SK-N-SH treated with all-trans-retinoic acid at 6 μM for 48 hours (cell line): ENCODE data around the gene BHMT2.

Experiments
- ATAC-seq: fragments of 200-7000 bp; cut with Tn5 transposase; 3 replicates; pipeline ENCODE4 v1.9.1; 2020; ENCODE audit warnings: mild to moderate bottlenecking, moderate library complexity
- ARNTL ChIP-seq: fragments of 450-650 bp; formaldehyde crosslinking; IDR thresholded peaks from 2 replicates; pipeline ENCODE4 v1.5.0; 2020; ENCODE audit warnings: low read depth, mild to moderate bottlenecking, moderate library complexity, borderline replicate concordance
- BACH2 ChIP-seq: fragments of 250-450 bp; sonication (Bioruptor Pico); IDR thresholded peaks from 2 replicates; pipeline ENCODE4 v1.9.0; 2021; ENCODE audit warnings: mild to moderate bottlenecking, borderline replicate concordance
- CSDC2 ChIP-seq: fragments of 250-450 bp; sonication (Bioruptor Pico); IDR thresholded peaks from 2 replicates; pipeline ENCODE4 v1.5.0; 2020; ENCODE audit warnings: mild to moderate bottlenecking, moderate library complexity
- ESRRG ChIP-seq: fragments of 250-450 bp; sonication (Bioruptor Pico); IDR thresholded peaks from 2 replicates; pipeline ENCODE4 v1.6.1; 2021; ENCODE audit warnings: mild to moderate bottlenecking
- GLIS3 ChIP-seq: fragments of 250-450 bp; sonication (Bioruptor Pico); IDR thresholded peaks from 2 replicates; pipeline ENCODE4 v1.5.0; 2020; ENCODE audit warnings: mild to moderate bottlenecking, moderate library complexity
- ISL1 ChIP-seq: fragments of 250-450 bp; sonication (Bioruptor Pico); IDR thresholded peaks from 2 replicates; pipeline ENCODE4 v2.1.2; 2022; ENCODE audit warnings: mild to moderate bottlenecking, moderate library complexity
- OSR1 ChIP-seq: fragments of 250-450 bp; sonication (Bioruptor Pico); IDR thresholded peaks from 2 replicates; pipeline ENCODE4 v1.8.0; 2022; ENCODE audit warnings: moderate library complexity, mild to moderate bottlenecking, inconsistent platforms
- PPARA ChIP-seq: fragments of 250-450 bp; sonication (Bioruptor Pico); IDR thresholded peaks from 2 replicates; pipeline ENCODE4 v1.5.0; 2020; ENCODE audit warnings: mild to moderate bottlenecking, borderline replicate concordance
- RARB ChIP-seq: fragments of 250-450 bp; sonication (Bioruptor Pico); IDR thresholded peaks from 2 replicates; pipeline ENCODE4 v1.8.0; 2021; ENCODE audit warnings: mild to moderate bottlenecking, moderate library complexity
- SNAI2 ChIP-seq: fragments of 250-450 bp; sonication (Bioruptor Pico); IDR thresholded peaks from 2 replicates; pipeline ENCODE4 v1.5.0; 2020; ENCODE audit warnings: mild to moderate bottlenecking, moderate library complexity
- TCF4 ChIP-seq: fragments of 250-450 bp; sonication (Bioruptor Pico); IDR thresholded peaks from 2 replicates; pipeline ENCODE4 v1.8.0; 2021; ENCODE audit warnings: mild to moderate bottlenecking, moderate library complexity, borderline replicate concordance
- TOX ChIP-seq: fragments of 250-450 bp; sonication (Bioruptor Pico); IDR thresholded peaks from 2 replicates; pipeline ENCODE4 v1.8.0; 2021; ENCODE audit warnings: mild to moderate bottlenecking, moderate library complexity, borderline replicate concordance
- ZC3H10 ChIP-seq: fragments of 250-450 bp; sonication (Bioruptor Pico); IDR thresholded peaks from 2 replicates; pipeline ENCODE4 v1.5.1; 2021; ENCODE audit warnings: mild to moderate bottlenecking, moderate library complexity
- ZFP3 ChIP-seq: fragments of 250-450 bp; sonication (Bioruptor Pico); IDR thresholded peaks from 2 replicates; pipeline ENCODE4 v1.5.0; 2020; ENCODE audit warnings: mild to moderate bottlenecking, moderate library complexity
- ZFP30 ChIP-seq: fragments of 450-650 bp; formaldehyde crosslinking; IDR thresholded peaks from 2 replicates; pipeline ENCODE4 v1.5.0; 2022; ENCODE audit warnings: mild to moderate bottlenecking, moderate library complexity
- ZNF565 ChIP-seq: fragments of 450-650 bp; formaldehyde crosslinking; conservative IDR thresholded peaks from 2 replicates; pipeline ENCODE4 v1.5.0; 2020; ENCODE audit warnings: low read depth, mild to moderate bottlenecking, moderate library complexity
- ZNF70 ChIP-seq: fragments of 450-650 bp; formaldehyde crosslinking; IDR thresholded peaks from 2 replicates; pipeline ENCODE4 v1.5.0; 2020; ENCODE audit warnings: mild to moderate bottlenecking, moderate library complexity
- TF ChIP-seq, protein P1 (sequence below): fragments of 250-450 bp; sonication (Bioruptor Pico); IDR thresholded peaks from 2 replicates; pipeline ENCODE4 v1.5.0; 2020; ENCODE audit warnings: mild to moderate bottlenecking, moderate library complexity
- TF ChIP-seq, protein P2 (sequence below): fragments of 250-450 bp; sonication (Bioruptor Pico); IDR thresholded peaks from 2 replicates; pipeline ENCODE4 v1.5.1; 2020; ENCODE audit warnings: low read depth, mild to moderate bottlenecking, moderate library complexity
- TF ChIP-seq, protein P3 (sequence below): fragments of 250-450 bp; sonication (Bioruptor Pico); IDR thresholded peaks from 2 replicates; pipeline ENCODE4 v1.5.1; 2021; ENCODE audit warnings: mild to moderate bottlenecking, moderate library complexity
- TF ChIP-seq, protein P4 (sequence below): fragments of 250-450 bp; sonication (Bioruptor Pico); IDR thresholded peaks from 2 replicates; pipeline ENCODE4 v1.8.0; 2020; ENCODE audit warnings: mild to moderate bottlenecking, moderate library complexity, borderline replicate concordance
- TF ChIP-seq, protein P5 (sequence below): fragments of 250-450 bp; sonication (Bioruptor Pico); IDR thresholded peaks from 2 replicates; pipeline ENCODE4 v1.8.0; 2021; ENCODE audit warnings: low read depth, mild to moderate bottlenecking, moderate library complexity, borderline replicate concordance

BHMT2 gene

DNA sequence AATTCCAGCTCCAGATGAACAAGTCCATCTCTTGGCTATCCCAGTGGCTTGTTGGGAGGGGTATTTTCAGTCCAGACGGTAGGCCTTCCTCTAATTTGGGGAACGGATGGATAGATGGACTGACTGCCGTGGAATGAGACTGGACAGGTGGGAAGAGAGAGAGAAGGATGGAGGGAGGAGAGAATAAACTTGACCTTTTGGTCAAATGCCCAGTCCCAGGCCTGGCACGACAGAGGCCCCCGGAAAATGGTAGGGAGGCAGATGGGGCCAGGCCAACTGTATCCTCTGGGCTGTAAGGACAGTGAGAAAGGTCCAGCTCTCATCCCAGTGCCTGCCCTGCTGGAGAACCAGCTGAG lies 43.1 kb downstream of the BHMT2 start:
- TF ChIP-seq ZFP3 (CRISPR knock-in tag) (no peak), SNAI2 (no peak), ZFP30 (no peak), RARB (no peak), ZNF565 (CRISPR knock-in tag) (no peak), BACH2 (CRISPR knock-in tag) (no peak), TOX (CRISPR knock-in tag) (no peak), OSR1 (CRISPR knock-in tag) (no peak), ESRRG (CRISPR knock-in tag) (no peak), ZNF70 (CRISPR knock-in tag) (no peak), ISL1 (CRISPR knock-in tag) (no peak), CSDC2 (CRISPR knock-in tag) (no peak), GLIS3 (no peak), ZC3H10 (CRISPR knock-in tag) (no peak)
- TF ChIP-seq, protein P1, sequence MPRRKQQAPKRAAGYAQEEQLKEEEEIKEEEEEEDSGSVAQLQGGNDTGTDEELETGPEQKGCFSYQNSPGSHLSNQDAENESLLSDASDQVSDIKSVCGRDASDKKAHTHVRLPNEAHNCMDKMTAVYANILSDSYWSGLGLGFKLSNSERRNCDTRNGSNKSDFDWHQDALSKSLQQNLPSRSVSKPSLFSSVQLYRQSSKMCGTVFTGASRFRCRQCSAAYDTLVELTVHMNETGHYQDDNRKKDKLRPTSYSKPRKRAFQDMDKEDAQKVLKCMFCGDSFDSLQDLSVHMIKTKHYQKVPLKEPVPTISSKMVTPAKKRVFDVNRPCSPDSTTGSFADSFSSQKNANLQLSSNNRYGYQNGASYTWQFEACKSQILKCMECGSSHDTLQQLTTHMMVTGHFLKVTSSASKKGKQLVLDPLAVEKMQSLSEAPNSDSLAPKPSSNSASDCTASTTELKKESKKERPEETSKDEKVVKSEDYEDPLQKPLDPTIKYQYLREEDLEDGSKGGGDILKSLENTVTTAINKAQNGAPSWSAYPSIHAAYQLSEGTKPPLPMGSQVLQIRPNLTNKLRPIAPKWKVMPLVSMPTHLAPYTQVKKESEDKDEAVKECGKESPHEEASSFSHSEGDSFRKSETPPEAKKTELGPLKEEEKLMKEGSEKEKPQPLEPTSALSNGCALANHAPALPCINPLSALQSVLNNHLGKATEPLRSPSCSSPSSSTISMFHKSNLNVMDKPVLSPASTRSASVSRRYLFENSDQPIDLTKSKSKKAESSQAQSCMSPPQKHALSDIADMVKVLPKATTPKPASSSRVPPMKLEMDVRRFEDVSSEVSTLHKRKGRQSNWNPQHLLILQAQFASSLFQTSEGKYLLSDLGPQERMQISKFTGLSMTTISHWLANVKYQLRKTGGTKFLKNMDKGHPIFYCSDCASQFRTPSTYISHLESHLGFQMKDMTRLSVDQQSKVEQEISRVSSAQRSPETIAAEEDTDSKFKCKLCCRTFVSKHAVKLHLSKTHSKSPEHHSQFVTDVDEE (CRISPR knock-in tag) = no peak
- TF ChIP-seq, protein P2, sequence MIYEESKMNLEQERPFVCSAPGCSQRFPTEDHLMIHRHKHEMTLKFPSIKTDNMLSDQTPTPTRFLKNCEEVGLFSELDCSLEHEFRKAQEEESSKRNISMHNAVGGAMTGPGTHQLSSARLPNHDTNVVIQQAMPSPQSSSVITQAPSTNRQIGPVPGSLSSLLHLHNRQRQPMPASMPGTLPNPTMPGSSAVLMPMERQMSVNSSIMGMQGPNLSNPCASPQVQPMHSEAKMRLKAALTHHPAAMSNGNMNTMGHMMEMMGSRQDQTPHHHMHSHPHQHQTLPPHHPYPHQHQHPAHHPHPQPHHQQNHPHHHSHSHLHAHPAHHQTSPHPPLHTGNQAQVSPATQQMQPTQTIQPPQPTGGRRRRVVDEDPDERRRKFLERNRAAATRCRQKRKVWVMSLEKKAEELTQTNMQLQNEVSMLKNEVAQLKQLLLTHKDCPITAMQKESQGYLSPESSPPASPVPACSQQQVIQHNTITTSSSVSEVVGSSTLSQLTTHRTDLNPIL (CRISPR knock-in tag) = no peak
- TF ChIP-seq, protein P3, sequence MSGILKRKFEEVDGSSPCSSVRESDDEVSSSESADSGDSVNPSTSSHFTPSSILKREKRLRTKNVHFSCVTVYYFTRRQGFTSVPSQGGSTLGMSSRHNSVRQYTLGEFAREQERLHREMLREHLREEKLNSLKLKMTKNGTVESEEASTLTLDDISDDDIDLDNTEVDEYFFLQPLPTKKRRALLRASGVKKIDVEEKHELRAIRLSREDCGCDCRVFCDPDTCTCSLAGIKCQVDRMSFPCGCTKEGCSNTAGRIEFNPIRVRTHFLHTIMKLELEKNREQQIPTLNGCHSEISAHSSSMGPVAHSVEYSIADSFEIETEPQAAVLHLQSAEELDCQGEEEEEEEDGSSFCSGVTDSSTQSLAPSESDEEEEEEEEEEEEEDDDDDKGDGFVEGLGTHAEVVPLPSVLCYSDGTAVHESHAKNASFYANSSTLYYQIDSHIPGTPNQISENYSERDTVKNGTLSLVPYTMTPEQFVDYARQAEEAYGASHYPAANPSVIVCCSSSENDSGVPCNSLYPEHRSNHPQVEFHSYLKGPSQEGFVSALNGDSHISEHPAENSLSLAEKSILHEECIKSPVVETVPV = no peak
- TF ChIP-seq, protein P4, sequence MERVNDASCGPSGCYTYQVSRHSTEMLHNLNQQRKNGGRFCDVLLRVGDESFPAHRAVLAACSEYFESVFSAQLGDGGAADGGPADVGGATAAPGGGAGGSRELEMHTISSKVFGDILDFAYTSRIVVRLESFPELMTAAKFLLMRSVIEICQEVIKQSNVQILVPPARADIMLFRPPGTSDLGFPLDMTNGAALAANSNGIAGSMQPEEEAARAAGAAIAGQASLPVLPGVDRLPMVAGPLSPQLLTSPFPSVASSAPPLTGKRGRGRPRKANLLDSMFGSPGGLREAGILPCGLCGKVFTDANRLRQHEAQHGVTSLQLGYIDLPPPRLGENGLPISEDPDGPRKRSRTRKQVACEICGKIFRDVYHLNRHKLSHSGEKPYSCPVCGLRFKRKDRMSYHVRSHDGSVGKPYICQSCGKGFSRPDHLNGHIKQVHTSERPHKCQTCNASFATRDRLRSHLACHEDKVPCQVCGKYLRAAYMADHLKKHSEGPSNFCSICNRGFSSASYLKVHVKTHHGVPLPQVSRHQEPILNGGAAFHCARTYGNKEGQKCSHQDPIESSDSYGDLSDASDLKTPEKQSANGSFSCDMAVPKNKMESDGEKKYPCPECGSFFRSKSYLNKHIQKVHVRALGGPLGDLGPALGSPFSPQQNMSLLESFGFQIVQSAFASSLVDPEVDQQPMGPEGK (CRISPR knock-in tag) = no peak
- ATAC-seq = no peak

DNA sequence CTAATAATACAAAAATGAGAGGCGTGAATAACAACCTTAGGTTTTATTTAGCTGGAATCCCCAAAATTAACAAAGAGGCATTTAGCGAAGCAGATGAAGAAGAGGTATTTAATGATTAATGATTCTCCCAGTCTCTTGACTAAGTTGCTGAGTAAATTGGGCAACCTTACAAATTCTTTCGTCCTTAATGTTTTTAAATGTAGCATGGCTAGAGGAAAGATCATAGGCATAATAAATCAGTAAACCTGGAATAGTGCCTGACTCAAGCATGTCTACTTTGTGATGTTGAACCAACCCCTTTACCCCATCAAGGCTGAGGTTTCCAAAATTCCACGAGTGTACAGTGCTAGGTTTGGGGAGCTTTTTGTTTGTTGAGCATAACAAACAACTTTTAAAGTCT lies 49.9 kb downstream of the BHMT2 start:
- no peak for ATAC-seq
- TF ChIP-seq OSR1 (CRISPR knock-in tag) (no peak), ISL1 (CRISPR knock-in tag) (no peak), ARNTL (CRISPR knock-in tag) (no peak), ZNF565 (CRISPR knock-in tag) (no peak), BACH2 (CRISPR knock-in tag) (no peak), SNAI2 (no peak), ZFP3 (CRISPR knock-in tag) (no peak), TOX (CRISPR knock-in tag) (no peak), RARB (no peak), TCF4 (no peak), PPARA (CRISPR knock-in tag) (no peak)
- TF ChIP-seq, protein P2 (CRISPR knock-in tag) = no peak
- TF ChIP-seq, protein P5, sequence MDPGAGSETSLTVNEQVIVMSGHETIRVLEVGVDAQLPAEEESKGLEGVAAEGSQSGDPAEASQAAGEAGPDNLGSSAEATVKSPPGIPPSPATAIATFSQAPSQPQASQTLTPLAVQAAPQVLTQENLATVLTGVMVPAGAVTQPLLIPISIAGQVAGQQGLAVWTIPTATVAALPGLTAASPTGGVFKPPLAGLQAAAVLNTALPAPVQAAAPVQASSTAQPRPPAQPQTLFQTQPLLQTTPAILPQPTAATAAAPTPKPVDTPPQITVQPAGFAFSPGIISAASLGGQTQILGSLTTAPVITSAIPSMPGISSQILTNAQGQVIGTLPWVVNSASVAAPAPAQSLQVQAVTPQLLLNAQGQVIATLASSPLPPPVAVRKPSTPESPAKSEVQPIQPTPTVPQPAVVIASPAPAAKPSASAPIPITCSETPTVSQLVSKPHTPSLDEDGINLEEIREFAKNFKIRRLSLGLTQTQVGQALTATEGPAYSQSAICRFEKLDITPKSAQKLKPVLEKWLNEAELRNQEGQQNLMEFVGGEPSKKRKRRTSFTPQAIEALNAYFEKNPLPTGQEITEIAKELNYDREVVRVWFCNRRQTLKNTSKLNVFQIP = no peak
- TF ChIP-seq, protein P1 (CRISPR knock-in tag) = no peak
- TF ChIP-seq, protein P3 = no peak
